Ovary (tissue), 3 donors: ENCODE measurements around the gene DOCK2.

Experiments used
- CTCF ChIP-seq, 3 donors: fragments of 450-650 bp in 2 of 3; fragments of 200-600 bp in 1 of 3; IDR thresholded peaks; one replicate each; pipeline versions ENCODE4 v1.5.1 to v1.8.0; 2016 to 2022; ENCODE audit warnings: antibody characterized with exemption in 3 of 3, mild to moderate bottlenecking in 1 of 3
- POLR2A ChIP-seq: fragments of 450-650 bp; IDR thresholded peaks from one replicate; pipeline ENCODE4 v1.6.1; 2017; ENCODE audit warnings: antibody characterized with exemption, mild to moderate bottlenecking, moderate library complexity
- donor health status: DM: no; HTN: no; CAD: no.

DNA sequence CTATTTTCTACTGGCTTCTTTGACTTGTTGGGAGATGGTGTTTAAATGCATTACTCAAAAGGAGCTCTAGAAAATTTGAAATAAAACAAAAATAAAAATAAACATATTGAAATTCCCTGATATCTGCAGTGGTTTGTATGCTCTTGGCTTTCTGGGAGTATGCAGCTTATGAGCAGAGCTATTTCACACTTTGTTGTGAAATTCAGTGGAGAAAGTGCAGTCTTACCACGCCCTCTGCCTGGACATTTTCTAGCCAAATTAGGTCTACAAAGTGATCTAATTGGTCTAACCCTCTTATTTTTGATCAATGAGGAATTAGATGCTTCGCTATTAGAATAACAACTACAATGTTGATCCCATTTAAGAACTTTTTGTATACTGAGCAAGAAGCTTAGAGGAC is 276.4 kb downstream of the DOCK2 start:
- TF ChIP-seq CTCF (IDR thresholded peaks at IDR 0.05) (no peak), POLR2A (no peak)
